ENCODE results near the gene C13orf42.

DNA sequence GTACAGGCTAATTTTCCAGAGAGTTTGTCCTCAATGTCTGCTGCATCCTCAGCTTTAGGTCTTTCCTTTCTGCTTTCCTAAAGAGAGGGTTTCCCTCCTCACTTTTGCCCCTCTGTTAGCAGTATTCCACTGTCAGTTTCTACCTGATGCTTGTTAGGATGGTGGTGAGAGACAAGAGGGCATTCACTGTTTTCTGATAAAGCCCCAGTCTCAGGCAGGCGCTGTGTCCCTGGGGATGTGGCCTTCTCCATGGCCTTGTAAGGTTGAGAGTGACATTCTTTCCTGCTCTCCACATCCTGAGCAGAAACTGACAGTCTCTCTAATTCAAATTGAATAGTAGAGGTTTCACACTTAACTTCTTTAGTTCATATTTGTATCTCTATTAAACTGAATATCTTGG, 14.9 kb downstream of the C13orf42 start:
- TF ChIP-seq HDGF (IDR thresholded peaks at IDR 0.05): no peak
- no peak for TF ChIP-seq SP1 (IDR thresholded peaks at IDR 0.05; ENCODE audit: low read depth, low read length)
- TF ChIP-seq, protein P1, sequence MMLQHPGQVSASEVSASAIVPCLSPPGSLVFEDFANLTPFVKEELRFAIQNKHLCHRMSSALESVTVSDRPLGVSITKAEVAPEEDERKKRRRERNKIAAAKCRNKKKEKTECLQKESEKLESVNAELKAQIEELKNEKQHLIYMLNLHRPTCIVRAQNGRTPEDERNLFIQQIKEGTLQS (IDR thresholded peaks at IDR 0.05; ENCODE audit: borderline replicate concordance, extremely low read depth, low read depth, low read length): no peak
- no peak for TF ChIP-seq RB1 (IDR thresholded peaks at IDR 0.05; ENCODE audit: borderline replicate concordance)
- TF ChIP-seq RFX5 (IDR thresholded peaks at IDR 0.05; ENCODE audit: low read depth, low read length): no peak
- TF ChIP-seq SPI1 (IDR thresholded peaks at IDR 0.05; ENCODE audit: borderline replicate concordance, insufficient read depth, low read depth, low read length): no peak

Data from GM12878 (cell line).